HepG2 (cell line): ENCODE results near the gene PGPEP1. TPM values are rescaled to one million over a fixed set of nuclear protein-coding genes. Genes with fewer than 3 reads are reported as not detected.

ENCODE experiments used
- KDM5A ChIP-seq: fragments of 200-600 bp; sonication (generic); IDR thresholded peaks from 2 replicates; pipeline ENCODE4 v1.7.0; 2018; ENCODE audit warnings: antibody characterized with exemption, mild to moderate bottlenecking, low read length, borderline replicate concordance
- MIER2 ChIP-seq: IDR thresholded peaks from 2 replicates; pipeline ENCODE4 v1.6.1; 2016; ENCODE audit warnings: missing biosample characterization, missing genetic modification reagents
- MNT ChIP-seq: fragments of 450-650 bp; IDR thresholded peaks from 2 replicates; pipeline ENCODE4 v1.6.1; 2016
- NFYC ChIP-seq: IDR thresholded peaks from 2 replicates; pipeline ENCODE4 v1.6.1; 2016; ENCODE audit warnings: missing genetic modification reagents, missing compliant biosample characterization
- PBX3 ChIP-seq: sonication (generic); formaldehyde crosslinking; IDR thresholded peaks from 2 replicates; pipeline ENCODE4 v1.8.1; 2023; ENCODE audit warnings: missing genetic modification reagents, inconsistent platforms, borderline replicate concordance
- RAD51 ChIP-seq: fragments of 450-650 bp; IDR thresholded peaks from 2 replicates; pipeline ENCODE4 v1.6.1; 2016; ENCODE audit warnings: borderline replicate concordance
- RFXANK ChIP-seq: IDR thresholded peaks from 2 replicates; pipeline ENCODE4 v1.6.1; 2016
- SALL1 ChIP-seq: sonication (generic); formaldehyde crosslinking; IDR thresholded peaks from 2 replicates; pipeline ENCODE4 v1.8.0; 2022; ENCODE audit warnings: mild to moderate bottlenecking, missing genetic modification reagents
- SALL2 ChIP-seq: sonication (generic); formaldehyde crosslinking; IDR thresholded peaks from 2 replicates; pipeline ENCODE4 v1.8.1; 2023; ENCODE audit warnings: mild to moderate bottlenecking, missing genetic modification reagents, inconsistent platforms
- SNAI1 ChIP-seq: sonication (generic); formaldehyde crosslinking; IDR thresholded peaks from 2 replicates; pipeline ENCODE4 v1.5.0; 2020; ENCODE audit warnings: mild to moderate bottlenecking, missing genetic modification reagents, borderline replicate concordance
- SRY ChIP-seq: sonication (generic); formaldehyde crosslinking; IDR thresholded peaks from 2 replicates; pipeline ENCODE4 v1.8.0; 2022; ENCODE audit warnings: mild to moderate bottlenecking, missing genetic modification reagents
- TFDP2 ChIP-seq: sonication (generic); formaldehyde crosslinking; IDR thresholded peaks from 2 replicates; pipeline ENCODE4 v1.4.0; 2020; ENCODE audit warnings: missing genetic modification reagents
- TRIM22 ChIP-seq: fragments of 450-650 bp; IDR thresholded peaks from 2 replicates; pipeline ENCODE4 v1.6.1; 2017
- U2AF2 ChIP-seq: fragments of 200-400 bp; formaldehyde crosslinking; IDR thresholded peaks from 2 replicates; pipeline ENCODE4 v1.6.1; 2017; ENCODE audit warnings: low read depth, mild to moderate bottlenecking, low read length
- UBTF ChIP-seq: sonication (generic); formaldehyde crosslinking; IDR thresholded peaks from 2 replicates; pipeline ENCODE4 v1.4.0; 2020; ENCODE audit warnings: mild to moderate bottlenecking, missing genetic modification reagents
- ZBTB49 ChIP-seq: sonication (generic); formaldehyde crosslinking; IDR thresholded peaks from 2 replicates; pipeline ENCODE4 v1.4.0; 2020; ENCODE audit warnings: missing genetic modification reagents, borderline replicate concordance
- ZNF337 ChIP-seq: sonication (generic); formaldehyde crosslinking; IDR thresholded peaks from 2 replicates; pipeline ENCODE4 v1.5.1; 2020; ENCODE audit warnings: missing genetic modification reagents, low read depth, mild to moderate bottlenecking, borderline replicate concordance
- ZNF496 ChIP-seq: sonication (generic); formaldehyde crosslinking; IDR thresholded peaks from 2 replicates; pipeline ENCODE4 v1.8.1; 2023; ENCODE audit warnings: mild to moderate bottlenecking, moderate library complexity, missing genetic modification reagents; ENCODE audit not compliant: insufficient replicate concordance
- ZNF781 ChIP-seq: sonication (generic); formaldehyde crosslinking; IDR thresholded peaks from 2 replicates; pipeline ENCODE4 v1.5.1; 2020; ENCODE audit warnings: borderline replicate concordance, mild to moderate bottlenecking, missing genetic modification reagents; ENCODE audit errors: not compliant biosample characterization
- polyA plus RNA-seq, 8 experiments: library from polyadenylated mRNA; depleted of rRNA in 3 of 8; stranded (reverse) in 7 of 8; unstranded in 1 of 8; fragments of >200 nt; fragmentation: Illumina TruSeq in 4 of 8; extraction: Trizol in 4 of 8; gene quantifications; 2 replicates each; pipeline versions ENCODE4 v1.2.1 to v1.2.3, GENCODE V29; 2011 to 2016; ENCODE audit warnings: low read depth in 4 of 8, missing spikeins in 1 of 8, mixed read lengths in 1 of 8; ENCODE audit not compliant: insufficient read depth in 1 of 8
- total RNA-seq, 5 experiments: library from RNA; depleted of rRNA; stranded (reverse); fragments of >200 nt; fragmentation: Illumina TruSeq; extraction: Trizol; gene quantifications; 2 replicates each; pipeline ENCODE4 v1.2.3, GENCODE V29; 2016; ENCODE audit warnings: low read depth in 1 of 5

Gene PGPEP1
- total and polyA plus RNA-seq, 2 of the 13 experiments (the other 11 are each of a cell fraction or from before 2014, with no cell fraction given) = 53.1 to 56.6 TPM

GRCh38 chr19:18292810-18293641 is 47.4 kb upstream of the PGPEP1 start (continued):
- TF ChIP-seq ZNF337 (CRISPR knock-in tag) (no peak), MNT (no peak), SALL1 (CRISPR knock-in tag) (no peak), SRY (CRISPR knock-in tag) (no peak), TRIM22 (no peak), ZBTB49 (CRISPR knock-in tag) (no peak), RFXANK (CRISPR knock-in tag) (no peak), SNAI1 (no peak), ZNF781 (no peak), KDM5A (no peak), NFYC (no peak), PBX3 (CRISPR knock-in tag) (no peak), RAD51 (no peak), ZNF496 (CRISPR knock-in tag) (no peak), TFDP2 (CRISPR knock-in tag) (no peak), MIER2 (CRISPR knock-in tag) (no peak), UBTF (CRISPR knock-in tag) (peak; percentile 46; the same call in 1 of the 2 replicates), U2AF2 (no peak), SALL2 (CRISPR knock-in tag) (no peak; the same call in 1 of the 2 replicates)
